Measurements from ENCODE around the gene PIM1.
"Not testable (repeated sequence)": the region's sequence is repeated elsewhere in the genome, so short reads cannot be mapped to it uniquely, and the experiment has no call there.

PIM1 gene

GRCh38 chr6:37169496-37170272, at the start of gene PIM1:
Gene PIM1, plus strand, starts transcription at chr6:37170152. Its CDS starts 424 bp downstream, at chr6:37170576.
- peak; percentile 97 for DNase-seq (ENCODE audit: low read depth, low spot score)

- DNase-seq (ENCODE audit: low read depth, low spot score): no peak
Observed at GRCh38 chr6:37121556-37121955, 48.4 kb upstream of the PIM1 start.

GRCh38 chr6:37122861-37123260, 47.1 kb upstream of the PIM1 start:
- no peak for DNase-seq (ENCODE audit: low read depth, low spot score)

GRCh38 chr6:37123957-37124729, 45.8 kb upstream of the PIM1 start:
- DNase-seq (ENCODE audit: low read depth, low spot score): peak; percentile 79

GRCh38 chr6:37125774-37126492, 44.0 kb upstream of the PIM1 start:
- DNase-seq (ENCODE audit: low read depth, low spot score): peak; percentile 97

- DNase-seq (ENCODE audit: low read depth, low spot score): no peak
Observed at GRCh38 chr6:37126493-37126958, 43.4 kb upstream of the PIM1 start.

GRCh38 chr6:37126961-37127616, 42.9 kb upstream of the PIM1 start:
- DNase-seq (ENCODE audit: low read depth, low spot score): peak; percentile 71

- DNase-seq (ENCODE audit: low read depth, low spot score): peak; percentile 76
Observed at GRCh38 chr6:37127961-37128862, 41.7 kb upstream of the PIM1 start.

- not testable (repeated sequence) for DNase-seq (ENCODE audit: low read depth, low spot score)
Observed at GRCh38 chr6:37128863-37129443, 41.0 kb upstream of the PIM1 start.

- DNase-seq (ENCODE audit: low read depth, low spot score): no peak
Observed at GRCh38 chr6:37129566-37129965, 40.4 kb upstream of the PIM1 start.

- no peak for DNase-seq (ENCODE audit: low read depth, low spot score)
Observed at GRCh38 chr6:37130704-37131103, 39.2 kb upstream of the PIM1 start.

- peak; percentile 88 for DNase-seq (ENCODE audit: low read depth, low spot score)
Observed at GRCh38 chr6:37131104-37131959, 38.6 kb upstream of the PIM1 start.

GRCh38 chr6:37131960-37132253, 38.0 kb upstream of the PIM1 start:
- DNase-seq (ENCODE audit: low read depth, low spot score): no peak

GRCh38 chr6:37134036-37134395, 35.9 kb upstream of the PIM1 start:
- peak; percentile 39 for DNase-seq (ENCODE audit: low read depth, low spot score)

- DNase-seq (ENCODE audit: low read depth, low spot score): peak; percentile 63
Observed at GRCh38 chr6:37134396-37135191, 35.4 kb upstream of the PIM1 start.

GRCh38 chr6:37135835-37136694, 33.9 kb upstream of the PIM1 start:
- no peak for DNase-seq (ENCODE audit: low read depth, low spot score)

- DNase-seq (ENCODE audit: low read depth, low spot score): no peak
Observed at GRCh38 chr6:37136821-37137200, 33.1 kb upstream of the PIM1 start.
